DOHH2 (cell line): ENCODE measurements around the gene PIK3CG.
"Not testable (repeated sequence)": the region's sequence is repeated elsewhere in the genome, so short reads cannot be mapped to it uniquely, and the experiment has no call there.

Experiments
- H3F3A ChIP-seq: fragments of 200-600 bp; sonication (generic), shearing (Covaris generic); 2 replicates; pipeline ENCODE4 v1.6.0; 2016; ENCODE audit warnings: antibody characterized with exemption, mild to moderate bottlenecking; ENCODE audit not compliant: control insufficient read depth, insufficient read depth
- H3K27ac ChIP-seq: fragments of 200-600 bp; sonication (generic); 2 replicates; pipeline ENCODE4 v1.5.1; 2014; ENCODE audit warnings: low read depth, mild to moderate bottlenecking, low read length, moderate library complexity
- H3K27me3 ChIP-seq: fragments of 200-600 bp; sonication (generic); 2 replicates; pipeline ENCODE4 v1.6.1; 2014; ENCODE audit warnings: mild to moderate bottlenecking, low read length, mixed read lengths; ENCODE audit not compliant: control insufficient read depth
- H3K36me3 ChIP-seq: fragments of 200-600 bp; sonication (generic); 2 replicates; pipeline ENCODE4 v1.6.1; 2014; ENCODE audit warnings: mild to moderate bottlenecking, low read length, moderate library complexity, mixed read lengths; ENCODE audit not compliant: control insufficient read depth
- H3K4me1 ChIP-seq: fragments of 200-600 bp; sonication (generic); 2 replicates; pipeline ENCODE4 v1.6.1; 2014; ENCODE audit warnings: mild to moderate bottlenecking, low read length, mixed read lengths; ENCODE audit not compliant: control insufficient read depth
- H3K4me2 ChIP-seq: fragments of 200-600 bp; sonication (generic); 2 replicates; pipeline ENCODE4 v1.6.0; 2014; ENCODE audit warnings: mild to moderate bottlenecking, low read length, moderate library complexity
- H3K4me3 ChIP-seq: fragments of 200-600 bp; sonication (generic); 2 replicates; pipeline ENCODE4 v1.5.1; 2014; ENCODE audit warnings: mild to moderate bottlenecking, low read length, mixed read lengths
- H3K79me2 ChIP-seq: fragments of 200-600 bp; sonication (generic); 2 replicates; pipeline ENCODE4 v1.6.1; 2014; ENCODE audit warnings: mild to moderate bottlenecking, low read length, mixed read lengths; ENCODE audit not compliant: control insufficient read depth
- H3K9me2 ChIP-seq: fragments of 200-600 bp; sonication (generic); replicated peaks from 2 replicates; pipeline ENCODE4 v1.6.1; 2014; ENCODE audit warnings: mild to moderate bottlenecking, low read length, mixed read lengths; ENCODE audit not compliant: control insufficient read depth
- H3K9me3 ChIP-seq: fragments of 200-600 bp; sonication (generic); 2 replicates; pipeline ENCODE4 v1.6.1; 2014; ENCODE audit warnings: antibody characterized with exemption, low read length, mixed read lengths; ENCODE audit not compliant: control insufficient read depth, insufficient read depth
- H4K20me1 ChIP-seq: fragments of 200-600 bp; sonication (generic); 2 replicates; pipeline ENCODE4 v1.6.0; 2014; ENCODE audit warnings: low read depth, mild to moderate bottlenecking, antibody characterized with exemption, low read length, moderate library complexity; ENCODE audit not compliant: control insufficient read depth, insufficient read depth
- EZH2phosphoT487 ChIP-seq: fragments of 200-600 bp; sonication (generic); IDR thresholded peaks from 2 replicates; pipeline ENCODE4 v1.6.1; 2017; ENCODE audit warnings: borderline replicate concordance, mild to moderate bottlenecking, antibody characterized with exemption, low read length, moderate library complexity, mixed read lengths
- TF ChIP-seq, protein P1 (sequence below): fragments of 200-600 bp; sonication (generic); IDR thresholded peaks from one replicate; pipeline ENCODE4 v1.5.1; 2014; ENCODE audit warnings: antibody characterized with exemption, mild to moderate bottlenecking, low read depth, low read length; ENCODE audit not compliant: poor library complexity, severe bottlenecking

PIK3CG gene

GRCh38 chr7:106936236-106936635 lies 71.2 kb downstream of the PIK3CG start:
- H4K20me1 ChIP-seq = no peaks in the 10 kb centered on the region
- H3K9me3 ChIP-seq = no peaks in the 10 kb centered on the region
- no peak overlapping the region for H3K4me2 ChIP-seq
- TF ChIP-seq EZH2phosphoT487 = no peak
- TF ChIP-seq, protein P1, sequence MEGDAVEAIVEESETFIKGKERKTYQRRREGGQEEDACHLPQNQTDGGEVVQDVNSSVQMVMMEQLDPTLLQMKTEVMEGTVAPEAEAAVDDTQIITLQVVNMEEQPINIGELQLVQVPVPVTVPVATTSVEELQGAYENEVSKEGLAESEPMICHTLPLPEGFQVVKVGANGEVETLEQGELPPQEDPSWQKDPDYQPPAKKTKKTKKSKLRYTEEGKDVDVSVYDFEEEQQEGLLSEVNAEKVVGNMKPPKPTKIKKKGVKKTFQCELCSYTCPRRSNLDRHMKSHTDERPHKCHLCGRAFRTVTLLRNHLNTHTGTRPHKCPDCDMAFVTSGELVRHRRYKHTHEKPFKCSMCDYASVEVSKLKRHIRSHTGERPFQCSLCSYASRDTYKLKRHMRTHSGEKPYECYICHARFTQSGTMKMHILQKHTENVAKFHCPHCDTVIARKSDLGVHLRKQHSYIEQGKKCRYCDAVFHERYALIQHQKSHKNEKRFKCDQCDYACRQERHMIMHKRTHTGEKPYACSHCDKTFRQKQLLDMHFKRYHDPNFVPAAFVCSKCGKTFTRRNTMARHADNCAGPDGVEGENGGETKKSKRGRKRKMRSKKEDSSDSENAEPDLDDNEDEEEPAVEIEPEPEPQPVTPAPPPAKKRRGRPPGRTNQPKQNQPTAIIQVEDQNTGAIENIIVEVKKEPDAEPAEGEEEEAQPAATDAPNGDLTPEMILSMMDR = no peak
- H3K36me3 ChIP-seq = no peaks in the 10 kb centered on the region
- no peaks in the 10 kb centered on the region for H3F3A ChIP-seq
- H3K79me2 ChIP-seq = no peaks in the 10 kb centered on the region
- H3K4me1 ChIP-seq = peaks cover 6% of the 10 kb centered on the region
- no peaks in the 10 kb centered on the region for H3K27me3 ChIP-seq
- H3K4me3 ChIP-seq = no peak overlapping the region
- H3K27ac ChIP-seq = no peak overlapping the region
- no peaks in the 10 kb centered on the region for H3K9me2 ChIP-seq

- not testable (repeated sequence) for H3K4me2 ChIP-seq, H3F3A ChIP-seq, H3K27ac ChIP-seq, H4K20me1 ChIP-seq, H3K9me3 ChIP-seq, H3K9me2 ChIP-seq, H3K79me2 ChIP-seq, H3K4me1 ChIP-seq, H3K36me3 ChIP-seq, H3K4me3 ChIP-seq, H3K27me3 ChIP-seq
Measured at GRCh38 chr7:106938122-106938521, 73.0 kb downstream of the PIK3CG start.

DNA sequence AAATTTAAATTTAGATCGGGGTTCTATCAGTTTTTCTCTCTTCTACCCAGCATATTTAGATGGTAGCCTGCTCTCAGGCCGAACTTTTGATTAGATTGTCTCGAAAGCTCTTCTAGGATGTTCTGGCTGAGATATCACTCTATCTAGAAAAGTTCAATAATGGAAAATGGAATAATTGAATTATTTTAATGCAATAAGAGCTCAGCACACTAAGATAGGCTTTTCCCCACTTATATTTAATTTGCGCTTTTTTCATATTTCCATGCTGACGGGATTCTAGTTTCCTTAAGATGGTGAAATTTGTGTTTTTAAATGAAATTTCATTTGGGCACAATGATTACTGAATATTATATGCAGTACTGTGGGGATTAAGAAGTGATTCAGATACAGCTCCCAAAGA lies 73.7 kb downstream of the PIK3CG start:
- Histone ChIP-seq H3K4me3 (no peak overlapping the region), H3K4me1 (peaks cover 6% of the 10 kb centered on the region), H3K36me3 (no peaks in the 10 kb centered on the region), H3K27ac (no peak overlapping the region), H3K9me3 (no peaks in the 10 kb centered on the region), H3K9me2 (no peaks in the 10 kb centered on the region), H3K4me2 (no peak overlapping the region), H4K20me1 (no peaks in the 10 kb centered on the region), H3K27me3 (no peaks in the 10 kb centered on the region), H3F3A (no peaks in the 10 kb centered on the region), H3K79me2 (no peaks in the 10 kb centered on the region)
- TF ChIP-seq EZH2phosphoT487 = no peak
- TF ChIP-seq, protein P1 = no peak

GRCh38 chr7:106944035-106944665 lies 79.1 kb downstream of the PIK3CG start:
- no peaks in the 10 kb centered on the region for H3K36me3 ChIP-seq
- H3K9me3 ChIP-seq = no peaks in the 10 kb centered on the region
- H3K27ac ChIP-seq = no peak overlapping the region
- no peaks in the 10 kb centered on the region for H3K27me3 ChIP-seq
- no peaks in the 10 kb centered on the region for H3K9me2 ChIP-seq
- no peaks in the 10 kb centered on the region for H4K20me1 ChIP-seq
- H3K79me2 ChIP-seq = no peaks in the 10 kb centered on the region
- TF ChIP-seq EZH2phosphoT487 = no peak
- TF ChIP-seq, protein P1 = no peak
- H3K4me1 ChIP-seq = peaks cover 27% of the 10 kb centered on the region
- no peak overlapping the region for H3K4me3 ChIP-seq
- H3K4me2 ChIP-seq = no peak overlapping the region
- H3F3A ChIP-seq = no peaks in the 10 kb centered on the region
